ENCODE data around the gene POU5F2.

DNA sequence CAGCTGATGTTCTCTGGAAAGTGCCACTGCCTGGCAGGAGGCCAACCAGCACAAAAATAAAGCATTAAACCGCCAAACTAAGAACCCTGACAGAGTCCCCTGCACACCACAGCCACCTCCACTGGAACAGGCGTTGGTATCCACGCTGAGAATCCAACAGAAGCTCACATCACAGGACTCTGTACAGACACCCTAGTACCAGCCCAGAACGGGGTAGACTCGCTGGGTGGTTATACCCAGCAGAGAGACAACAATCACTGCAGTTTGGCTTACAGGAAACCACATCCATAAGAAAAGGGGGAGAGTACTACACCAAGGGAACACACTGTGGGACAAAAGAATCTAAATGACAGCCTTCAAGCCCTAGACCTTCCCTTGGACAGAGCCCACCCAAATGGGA, 15.0 kb upstream of the POU5F2 start:
- TF ChIP-seq GATA2 (IDR thresholded peaks at IDR 0.05; ENCODE audit: low read depth, low read length) (no peak), GATA3 (IDR thresholded peaks at IDR 0.05; ENCODE audit: low read depth, low read length) (no peak)
